Ovary (tissue), 3 donors: ENCODE data around the gene CCT2.

Experiments
- CTCF ChIP-seq, 3 donors: fragments of 450-650 bp in 2 of 3; fragments of 200-600 bp in 1 of 3; IDR thresholded peaks; one replicate each; pipeline versions ENCODE4 v1.5.1 to v1.8.0; 2016 to 2022; ENCODE audit warnings: antibody characterized with exemption in 3 of 3, mild to moderate bottlenecking in 1 of 3
- EP300 ChIP-seq: sonication (generic); formaldehyde crosslinking; IDR thresholded peaks from one replicate; pipeline ENCODE4 v1.6.1; 2017; ENCODE audit warnings: antibody characterized with exemption
- POLR2A ChIP-seq: fragments of 450-650 bp; IDR thresholded peaks from one replicate; pipeline ENCODE4 v1.6.1; 2017; ENCODE audit warnings: antibody characterized with exemption, mild to moderate bottlenecking, moderate library complexity
- donor health status: DM: no; HTN: no; CAD: no.

DNA sequence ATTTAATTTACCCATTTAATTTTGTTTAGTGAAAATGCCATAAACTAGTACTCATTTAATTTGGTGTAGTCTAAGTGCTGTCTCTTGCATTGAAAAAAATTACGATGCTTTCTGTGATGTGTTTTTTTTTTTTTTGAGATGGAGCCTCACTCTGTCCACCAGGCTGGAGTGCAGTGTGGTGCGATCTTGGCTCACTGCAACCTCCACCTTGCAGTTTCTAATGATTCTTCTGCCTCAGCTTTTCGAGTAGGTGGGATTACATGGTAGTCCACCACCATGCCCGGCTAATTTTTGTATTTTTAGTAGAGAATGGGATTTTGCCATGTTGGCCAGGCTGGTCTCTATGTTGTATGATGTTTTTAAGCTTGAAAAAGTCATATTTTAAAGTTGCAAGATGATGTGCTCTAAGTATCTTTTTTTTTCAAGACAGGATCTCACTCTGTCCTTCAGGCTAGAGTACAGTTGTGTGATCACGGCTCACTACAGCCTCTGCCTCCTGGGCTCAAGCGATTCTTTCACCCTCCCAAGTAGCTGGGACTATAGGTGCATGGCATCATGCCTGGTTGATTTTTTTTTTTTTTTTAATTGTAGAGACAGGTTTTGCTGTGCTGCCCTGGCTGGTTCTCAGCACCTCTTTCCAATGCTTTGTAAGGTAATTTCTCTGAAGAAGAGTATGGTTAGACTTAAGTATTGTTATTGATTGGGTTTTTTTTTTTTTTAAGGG is 16.9 kb downstream of the CCT2 start:
- no peak for TF ChIP-seq EP300
- TF ChIP-seq CTCF (IDR thresholded peaks at IDR 0.05), result no peak
- no peak for TF ChIP-seq POLR2A
